ENCODE data around the gene YOD1.

DNA sequence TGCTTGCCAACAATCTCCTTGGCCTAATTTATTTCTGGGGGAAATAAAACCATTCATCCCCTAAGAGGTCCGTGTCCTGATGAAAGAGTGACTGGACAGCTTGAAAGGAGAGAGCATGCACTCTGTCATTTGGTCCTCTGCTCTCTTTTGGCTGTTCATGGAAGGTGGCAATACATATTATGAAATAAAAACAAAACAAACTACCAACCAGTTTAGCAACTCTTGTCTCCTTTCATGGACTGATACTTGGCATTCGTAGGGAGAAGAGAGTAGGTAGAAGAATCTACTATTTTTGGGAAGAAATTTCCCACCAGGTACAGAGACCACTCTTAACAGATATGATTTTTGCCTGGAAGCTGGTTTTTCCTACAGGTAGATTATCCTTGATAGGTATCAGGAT, 17.7 kb downstream of the YOD1 start:
- TF ChIP-seq POLR2AphosphoS5 (IDR thresholded peaks at IDR 0.05; ENCODE audit: low read length) = no peak
- TF ChIP-seq NBN (IDR thresholded peaks at IDR 0.05) = no peak
- TF ChIP-seq, protein P1, sequence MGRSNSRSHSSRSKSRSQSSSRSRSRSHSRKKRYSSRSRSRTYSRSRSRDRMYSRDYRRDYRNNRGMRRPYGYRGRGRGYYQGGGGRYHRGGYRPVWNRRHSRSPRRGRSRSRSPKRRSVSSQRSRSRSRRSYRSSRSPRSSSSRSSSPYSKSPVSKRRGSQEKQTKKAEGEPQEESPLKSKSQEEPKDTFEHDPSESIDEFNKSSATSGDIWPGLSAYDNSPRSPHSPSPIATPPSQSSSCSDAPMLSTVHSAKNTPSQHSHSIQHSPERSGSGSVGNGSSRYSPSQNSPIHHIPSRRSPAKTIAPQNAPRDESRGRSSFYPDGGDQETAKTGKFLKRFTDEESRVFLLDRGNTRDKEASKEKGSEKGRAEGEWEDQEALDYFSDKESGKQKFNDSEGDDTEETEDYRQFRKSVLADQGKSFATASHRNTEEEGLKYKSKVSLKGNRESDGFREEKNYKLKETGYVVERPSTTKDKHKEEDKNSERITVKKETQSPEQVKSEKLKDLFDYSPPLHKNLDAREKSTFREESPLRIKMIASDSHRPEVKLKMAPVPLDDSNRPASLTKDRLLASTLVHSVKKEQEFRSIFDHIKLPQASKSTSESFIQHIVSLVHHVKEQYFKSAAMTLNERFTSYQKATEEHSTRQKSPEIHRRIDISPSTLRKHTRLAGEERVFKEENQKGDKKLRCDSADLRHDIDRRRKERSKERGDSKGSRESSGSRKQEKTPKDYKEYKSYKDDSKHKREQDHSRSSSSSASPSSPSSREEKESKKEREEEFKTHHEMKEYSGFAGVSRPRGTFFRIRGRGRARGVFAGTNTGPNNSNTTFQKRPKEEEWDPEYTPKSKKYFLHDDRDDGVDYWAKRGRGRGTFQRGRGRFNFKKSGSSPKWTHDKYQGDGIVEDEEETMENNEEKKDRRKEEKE (IDR thresholded peaks at IDR 0.05) = no peak
- TF ChIP-seq, protein P2, sequence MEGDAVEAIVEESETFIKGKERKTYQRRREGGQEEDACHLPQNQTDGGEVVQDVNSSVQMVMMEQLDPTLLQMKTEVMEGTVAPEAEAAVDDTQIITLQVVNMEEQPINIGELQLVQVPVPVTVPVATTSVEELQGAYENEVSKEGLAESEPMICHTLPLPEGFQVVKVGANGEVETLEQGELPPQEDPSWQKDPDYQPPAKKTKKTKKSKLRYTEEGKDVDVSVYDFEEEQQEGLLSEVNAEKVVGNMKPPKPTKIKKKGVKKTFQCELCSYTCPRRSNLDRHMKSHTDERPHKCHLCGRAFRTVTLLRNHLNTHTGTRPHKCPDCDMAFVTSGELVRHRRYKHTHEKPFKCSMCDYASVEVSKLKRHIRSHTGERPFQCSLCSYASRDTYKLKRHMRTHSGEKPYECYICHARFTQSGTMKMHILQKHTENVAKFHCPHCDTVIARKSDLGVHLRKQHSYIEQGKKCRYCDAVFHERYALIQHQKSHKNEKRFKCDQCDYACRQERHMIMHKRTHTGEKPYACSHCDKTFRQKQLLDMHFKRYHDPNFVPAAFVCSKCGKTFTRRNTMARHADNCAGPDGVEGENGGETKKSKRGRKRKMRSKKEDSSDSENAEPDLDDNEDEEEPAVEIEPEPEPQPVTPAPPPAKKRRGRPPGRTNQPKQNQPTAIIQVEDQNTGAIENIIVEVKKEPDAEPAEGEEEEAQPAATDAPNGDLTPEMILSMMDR (IDR thresholded peaks at IDR 0.05 in 2 of 3, conservative IDR thresholded peaks at IDR 0.05 in 1 of 3; ENCODE audit: control insufficient read depth in 2 of 3, extremely low read depth in 1 of 3, insufficient read depth in 1 of 3, low read depth in 3 of 3, low read length in 3 of 3) = no peak
- TF ChIP-seq SP1 (IDR thresholded peaks at IDR 0.05; ENCODE audit: low read depth, low read length) = no peak
- TF ChIP-seq NR2C1 (IDR thresholded peaks at IDR 0.05) = no peak
- no peak for TF ChIP-seq SUPT20H (IDR thresholded peaks at IDR 0.05; ENCODE audit: borderline replicate concordance, control insufficient read depth, low read depth, low read length)
- no peak for TF ChIP-seq POLR2A (IDR thresholded peaks at IDR 0.05; ENCODE audit: low read depth, low read length)
